Measurements from ENCODE around the gene CDH4. TPM values are rescaled to one million over a fixed set of nuclear protein-coding genes. Genes with fewer than 3 reads are reported as not detected.

Gene CDH4
- total RNA-seq, 1 experiment from 2014 or later, result not detected

DNA sequence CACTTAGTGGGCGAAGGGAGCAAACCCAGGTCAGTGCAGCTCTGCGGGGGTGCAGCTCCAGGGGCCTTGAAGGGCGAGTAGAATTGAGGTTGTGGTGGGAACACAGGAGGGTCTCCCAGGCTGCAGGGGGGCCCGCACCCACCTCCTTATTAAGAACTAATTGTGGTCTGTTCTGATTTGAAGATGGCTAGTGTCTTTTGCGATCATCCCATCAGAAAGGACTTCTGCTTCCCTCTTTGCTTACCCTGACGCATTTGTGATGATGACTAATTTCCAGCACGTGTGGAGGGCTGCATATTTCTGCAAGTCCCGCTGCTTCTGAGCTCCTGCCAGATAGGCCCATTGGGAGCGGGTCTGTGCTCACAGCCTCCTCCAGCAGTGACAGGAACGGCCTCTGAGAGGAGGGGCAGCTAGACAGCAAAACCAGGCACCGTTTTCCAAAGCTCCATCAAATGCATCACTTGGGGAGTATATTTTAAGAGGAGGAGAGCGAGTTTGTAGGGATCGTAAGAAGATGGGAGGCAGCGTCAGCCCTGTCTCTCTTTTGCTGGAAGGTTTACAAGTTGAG lies 268.9 kb downstream of the CDH4 start:
- H3K4me3 ChIP-seq (ENCODE audit: low read depth, low read length), result no peak overlapping the region
- no peaks in the 10 kb centered on the region; the same call in 1 of the 2 replicates for H3K27me3 ChIP-seq (replicated peaks; ENCODE audit: control insufficient read depth, insufficient read depth, low read length)
- peaks cover 5% of the 10 kb centered on the region; the same call in 1 of the 2 replicates for H3K9me3 ChIP-seq
- Mint-ChIP-seq H3K27me3 (ENCODE audit: insufficient read depth, unreplicated experiment) (peaks cover 39% of the 10 kb centered on the region), H3K4me1 (ENCODE audit: low read depth, unreplicated experiment) (no peaks in the 10 kb centered on the region), H3K27ac (ENCODE audit: unreplicated experiment) (no peak overlapping the region), H3K36me3 (ENCODE audit: insufficient read depth, unreplicated experiment) (no peaks in the 10 kb centered on the region), H3K9me3 (ENCODE audit: unreplicated experiment) (peaks cover 11% of the 10 kb centered on the region), H3K4me3 (ENCODE audit: unreplicated experiment) (no peak overlapping the region)
- POLR2A ChIA-PET, result no interaction called here
- H3K36me3 ChIP-seq (ENCODE audit: control insufficient read depth, insufficient read depth, low read length), result no peaks in the 10 kb centered on the region
- no peak for DNase-seq
- BruUV-seq (replicated peaks), result no TSS peak
- CTCF ChIA-PET, result no interaction called here
- TF ChIP-seq, protein P1, sequence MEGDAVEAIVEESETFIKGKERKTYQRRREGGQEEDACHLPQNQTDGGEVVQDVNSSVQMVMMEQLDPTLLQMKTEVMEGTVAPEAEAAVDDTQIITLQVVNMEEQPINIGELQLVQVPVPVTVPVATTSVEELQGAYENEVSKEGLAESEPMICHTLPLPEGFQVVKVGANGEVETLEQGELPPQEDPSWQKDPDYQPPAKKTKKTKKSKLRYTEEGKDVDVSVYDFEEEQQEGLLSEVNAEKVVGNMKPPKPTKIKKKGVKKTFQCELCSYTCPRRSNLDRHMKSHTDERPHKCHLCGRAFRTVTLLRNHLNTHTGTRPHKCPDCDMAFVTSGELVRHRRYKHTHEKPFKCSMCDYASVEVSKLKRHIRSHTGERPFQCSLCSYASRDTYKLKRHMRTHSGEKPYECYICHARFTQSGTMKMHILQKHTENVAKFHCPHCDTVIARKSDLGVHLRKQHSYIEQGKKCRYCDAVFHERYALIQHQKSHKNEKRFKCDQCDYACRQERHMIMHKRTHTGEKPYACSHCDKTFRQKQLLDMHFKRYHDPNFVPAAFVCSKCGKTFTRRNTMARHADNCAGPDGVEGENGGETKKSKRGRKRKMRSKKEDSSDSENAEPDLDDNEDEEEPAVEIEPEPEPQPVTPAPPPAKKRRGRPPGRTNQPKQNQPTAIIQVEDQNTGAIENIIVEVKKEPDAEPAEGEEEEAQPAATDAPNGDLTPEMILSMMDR (IDR thresholded peaks at IDR 0.05; ENCODE audit: insufficient read depth in 1 of 2, low read depth in 1 of 2, low read length in 1 of 2, severe bottlenecking in 1 of 2, unreplicated experiment in 1 of 2), result no peak
- no peaks in the 10 kb centered on the region for H3K4me1 ChIP-seq
- intact Hi-C loops (cut with micrococcal nuclease; ENCODE audit: unreplicated experiment), result no loop called here

DNA sequence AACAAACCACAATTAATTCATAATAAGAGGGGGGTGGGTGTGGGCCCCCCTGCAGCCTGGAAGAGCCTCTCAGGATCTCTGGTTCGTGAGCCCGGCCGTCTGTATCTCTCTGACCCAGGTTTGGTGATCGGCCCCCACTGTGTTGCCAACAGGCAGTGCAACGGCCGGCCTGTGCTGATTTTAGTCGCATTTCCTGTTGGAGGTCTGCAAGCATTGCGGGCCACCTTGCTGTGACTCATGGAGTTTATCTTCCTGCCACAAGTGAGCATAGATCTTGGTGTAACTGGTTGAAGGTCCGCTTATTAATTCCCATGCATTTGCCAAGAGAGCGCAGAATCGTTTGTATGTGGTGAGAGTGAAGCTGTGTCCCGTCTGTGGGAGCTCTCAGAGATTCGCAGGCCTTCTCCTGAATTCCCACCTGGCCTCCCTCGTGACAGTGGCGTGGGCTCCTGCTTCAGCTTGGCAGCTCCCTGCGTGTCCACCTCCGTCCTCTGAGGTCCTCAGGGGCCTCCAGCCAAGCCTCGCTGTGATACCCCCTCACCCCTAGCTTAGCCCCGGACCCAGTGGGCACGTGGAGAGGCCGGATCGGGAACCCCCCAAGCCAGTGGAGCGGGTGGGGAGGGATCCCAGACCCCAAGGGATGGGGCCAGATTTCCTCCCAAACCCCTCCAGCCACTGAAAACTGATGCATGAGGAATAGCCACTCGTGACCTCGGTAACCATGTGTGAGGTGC lies 269.8 kb downstream of the CDH4 start:
- TF ChIP-seq, protein P1 (IDR thresholded peaks at IDR 0.05; ENCODE audit: insufficient read depth in 1 of 2, low read depth in 1 of 2, low read length in 1 of 2, severe bottlenecking in 1 of 2, unreplicated experiment in 1 of 2), result no peak
- Histone ChIP-seq H3K27me3 (replicated peaks; ENCODE audit: control insufficient read depth, insufficient read depth, low read length) (no peaks in the 10 kb centered on the region; the same call in 1 of the 2 replicates), H3K4me1 (no peaks in the 10 kb centered on the region), H3K36me3 (ENCODE audit: control insufficient read depth, insufficient read depth, low read length) (no peaks in the 10 kb centered on the region), H3K4me3 (ENCODE audit: low read depth, low read length) (no peak overlapping the region), H3K9me3 (peaks cover 5% of the 10 kb centered on the region; the same call in 1 of the 2 replicates)
- H3K36me3 Mint-ChIP-seq (ENCODE audit: insufficient read depth, unreplicated experiment), result no peaks in the 10 kb centered on the region
- no peak overlapping the region for H3K4me3 Mint-ChIP-seq (ENCODE audit: unreplicated experiment)
- intact Hi-C loops (cut with micrococcal nuclease; ENCODE audit: unreplicated experiment), result no loop called here
- BruUV-seq (replicated peaks), result no TSS peak
- H3K9me3 Mint-ChIP-seq (ENCODE audit: unreplicated experiment), result peaks cover 11% of the 10 kb centered on the region
- ChIA-PET POLR2A (no interaction called here), CTCF (no interaction called here)
- no peak overlapping the region for H3K27ac Mint-ChIP-seq (ENCODE audit: unreplicated experiment)
- H3K4me1 Mint-ChIP-seq (ENCODE audit: low read depth, unreplicated experiment), result no peaks in the 10 kb centered on the region
- no peak for DNase-seq
- H3K27me3 Mint-ChIP-seq (ENCODE audit: insufficient read depth, unreplicated experiment), result peaks cover 41% of the 10 kb centered on the region

DNA sequence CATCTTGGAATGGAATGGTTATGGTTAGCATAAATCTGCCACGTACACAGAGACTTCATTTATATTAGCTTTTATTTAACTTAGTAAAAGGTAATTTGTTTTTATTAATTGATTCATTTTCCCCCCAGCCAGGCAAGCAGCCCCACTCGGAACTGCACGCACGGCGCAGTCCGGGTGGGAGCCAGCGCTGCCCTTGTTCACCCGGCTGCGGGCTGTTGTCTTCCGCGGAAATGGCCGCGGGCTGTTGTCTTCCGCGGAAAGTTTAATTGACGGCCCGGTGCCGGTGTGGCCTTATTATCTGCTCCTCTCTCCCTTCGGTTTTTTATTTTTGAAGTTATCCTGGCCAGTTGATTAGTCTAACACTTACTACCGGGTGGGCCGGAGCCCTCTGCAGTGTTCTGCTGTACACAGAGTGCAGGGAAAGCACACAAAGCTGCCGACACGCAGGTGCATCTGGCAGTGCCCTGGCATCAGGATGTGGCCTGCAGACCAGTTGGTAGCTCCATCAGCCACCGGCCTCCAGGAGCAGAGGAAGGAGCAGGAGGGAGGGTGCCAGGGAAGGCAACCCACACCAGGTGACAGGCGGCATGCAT lies 270.5 kb downstream of the CDH4 start:
- Histone ChIP-seq H3K36me3 (ENCODE audit: control insufficient read depth, insufficient read depth, low read length) (no peaks in the 10 kb centered on the region), H3K4me3 (ENCODE audit: low read depth, low read length) (no peak overlapping the region), H3K27me3 (replicated peaks; ENCODE audit: control insufficient read depth, insufficient read depth, low read length) (no peaks in the 10 kb centered on the region; the same call in 1 of the 2 replicates), H3K4me1 (no peaks in the 10 kb centered on the region), H3K9me3 (peaks cover 5% of the 10 kb centered on the region; the same call in 1 of the 2 replicates)
- peaks cover 43% of the 10 kb centered on the region for H3K27me3 Mint-ChIP-seq (ENCODE audit: insufficient read depth, unreplicated experiment)
- CTCF ChIA-PET, result no interaction called here
- H3K4me3 Mint-ChIP-seq (ENCODE audit: unreplicated experiment), result no peak overlapping the region
- POLR2A ChIA-PET, result no interaction called here
- BruUV-seq (replicated peaks), result no TSS peak
- no peak for DNase-seq
- TF ChIP-seq, protein P1 (IDR thresholded peaks at IDR 0.05; ENCODE audit: insufficient read depth in 1 of 2, low read depth in 1 of 2, low read length in 1 of 2, severe bottlenecking in 1 of 2, unreplicated experiment in 1 of 2), result no peak
- peaks cover 11% of the 10 kb centered on the region for H3K9me3 Mint-ChIP-seq (ENCODE audit: unreplicated experiment)
- no peaks in the 10 kb centered on the region for H3K36me3 Mint-ChIP-seq (ENCODE audit: insufficient read depth, unreplicated experiment)
- intact Hi-C loops (cut with micrococcal nuclease; ENCODE audit: unreplicated experiment), result no loop called here
- H3K4me1 Mint-ChIP-seq (ENCODE audit: low read depth, unreplicated experiment), result no peaks in the 10 kb centered on the region
- H3K27ac Mint-ChIP-seq (ENCODE audit: unreplicated experiment), result no peak overlapping the region
